Cardiac muscle cell (in vitro differentiated cells and primary cell): Measurements from ENCODE around the gene ARHGEF10L. TPM values are rescaled to one million over a fixed set of nuclear protein-coding genes. Genes with fewer than 3 reads are reported as not detected.

Experiments
- DNase-seq, 2 donors: peaks; one replicate each; pipeline versions ENCODE4 v3.0.0 to v3.0.0-alpha.2; 2010 to 2017; ENCODE audit warnings: low read depth in 1 of 2, low spot score in 1 of 2
- H3K27ac ChIP-seq: fragments of 200-600 bp; sonication (generic); 2 replicates; pipeline ENCODE4 v1.5.1; 2016
- H3K27me3 ChIP-seq: fragments of 200-600 bp; sonication (generic); 2 replicates; pipeline ENCODE4 v1.6.0; 2016; ENCODE audit warnings: control low read depth
- H3K36me3 ChIP-seq: fragments of 200-600 bp; sonication (generic); 2 replicates; pipeline ENCODE4 v1.5.1; 2016; ENCODE audit warnings: control low read depth
- H3K4me1 ChIP-seq: fragments of 200-600 bp; sonication (generic); 2 replicates; pipeline ENCODE4 v1.8.1; 2017; ENCODE audit warnings: low read depth, mild to moderate bottlenecking, mixed run types
- H3K4me3 ChIP-seq: fragments of 200-600 bp; sonication (generic); 2 replicates; pipeline ENCODE4 v1.5.1; 2016; ENCODE audit warnings: mild to moderate bottlenecking
- H3K9me3 ChIP-seq: fragments of 200-600 bp; sonication (generic); 2 replicates; pipeline ENCODE4 v1.5.1; 2017; ENCODE audit warnings: low read depth, mild to moderate bottlenecking, control low read depth
- CTCF ChIP-seq: IDR thresholded peaks from 2 replicates; pipeline ENCODE4 v1.5.1; 2012; ENCODE audit warnings: low read depth, mild to moderate bottlenecking, low read length
- polyA plus RNA-seq: library from polyadenylated mRNA; unstranded; fragments of >200 nt; fragmentation: Nextera tagmentation; extraction: Ambion mirVana; gene quantifications from 2 replicates; pipeline ENCODE4 v1.2.1, GENCODE V29; 2016
- total RNA-seq: library from RNA; depleted of rRNA; stranded (reverse); fragments of >200 nt; gene quantifications from 2 replicates; pipeline ENCODE4 v1.2.3, GENCODE V29; 2016

The ARHGEF10L gene
- total and polyA plus RNA-seq, 2 experiments from 2014 or later: 32.3 to 55.4 TPM

GRCh38 chr1:17596651-17597509 lies 57.4 kb downstream of the ARHGEF10L start:
- no peak for TF ChIP-seq CTCF
- Histone ChIP-seq H3K4me1 (peaks cover 44% of the 10 kb centered on the region), H3K4me3 (no peak overlapping the region), H3K27me3 (no peaks in the 10 kb centered on the region), H3K36me3 (no peaks in the 10 kb centered on the region), H3K27ac (peak overlapping the region; percentile 91), H3K9me3 (no peaks in the 10 kb centered on the region)
- peak in 1 of 2 donors; percentile 35 for DNase-seq

- Histone ChIP-seq H3K27me3 (no peaks in the 10 kb centered on the region), H3K9me3 (no peaks in the 10 kb centered on the region), H3K4me3 (no peak overlapping the region), H3K27ac (peak overlapping the region; percentile 91), H3K36me3 (no peaks in the 10 kb centered on the region), H3K4me1 (peaks cover 44% of the 10 kb centered on the region)
- TF ChIP-seq CTCF: no peak
- DNase-seq: no peak
These were observed 58.2 kb downstream of the ARHGEF10L start for GRCh38 chr1:17597651-17598050.

GRCh38 chr1:17598251-17598650 lies 58.8 kb downstream of the ARHGEF10L start:
- peak overlapping the region; percentile 91 for H3K27ac ChIP-seq
- H3K4me3 ChIP-seq: no peak overlapping the region
- no peaks in the 10 kb centered on the region for H3K27me3 ChIP-seq
- no peak for DNase-seq
- no peak for TF ChIP-seq CTCF
- H3K4me1 ChIP-seq: peaks cover 40% of the 10 kb centered on the region
- H3K9me3 ChIP-seq: no peaks in the 10 kb centered on the region
- no peaks in the 10 kb centered on the region for H3K36me3 ChIP-seq

GRCh38 chr1:17599291-17599953 lies 59.9 kb downstream of the ARHGEF10L start:
- Histone ChIP-seq H3K27me3 (no peaks in the 10 kb centered on the region), H3K36me3 (no peaks in the 10 kb centered on the region), H3K4me1 (peaks cover 32% of the 10 kb centered on the region), H3K27ac (no peak overlapping the region), H3K4me3 (no peak overlapping the region), H3K9me3 (no peaks in the 10 kb centered on the region)
- no peak for DNase-seq
- no peak for TF ChIP-seq CTCF

GRCh38 chr1:17599954-17600300 lies 60.4 kb downstream of the ARHGEF10L start:
- Histone ChIP-seq H3K4me3 (no peak overlapping the region), H3K9me3 (no peaks in the 10 kb centered on the region), H3K27ac (no peak overlapping the region), H3K36me3 (no peaks in the 10 kb centered on the region), H3K4me1 (peaks cover 32% of the 10 kb centered on the region), H3K27me3 (no peaks in the 10 kb centered on the region)
- DNase-seq: no peak
- TF ChIP-seq CTCF: no peak
